Right renal pelvis (tissue), 4 donors: ENCODE measurements around the gene BOK. TPM values are rescaled to one million over a fixed set of nuclear protein-coding genes. Genes with fewer than 3 reads are reported as not detected.

Experiments
- DNase-seq, 4 donors: peaks; one replicate each; pipeline ENCODE4 v3.0.0-alpha.2; 2013; ENCODE audit warnings: low read depth in 4 of 4, low spot score in 3 of 4, missing footprints in 1 of 4
- polyA plus RNA-seq, 4 donors: library from polyadenylated mRNA; unstranded; fragments of 120-200 nt; gene quantifications; one replicate each; pipeline ENCODE4 v1.2.1, GENCODE V29; 2013; ENCODE audit not compliant: insufficient read length in 4 of 4

BOK gene
- polyA plus RNA-seq, 4 donors, result 19.7 to 32.1 (median 24.2) TPM

- DNase-seq, result no peak
Observed at GRCh38 chr2:241595600-241596140, 37.1 kb downstream of the BOK start.

GRCh38 chr2:241597561-241597960 lies 39.0 kb downstream of the BOK start:
- no peak for DNase-seq

- no peak for DNase-seq
Observed at GRCh38 chr2:241598061-241598460, 39.5 kb downstream of the BOK start.

DNA sequence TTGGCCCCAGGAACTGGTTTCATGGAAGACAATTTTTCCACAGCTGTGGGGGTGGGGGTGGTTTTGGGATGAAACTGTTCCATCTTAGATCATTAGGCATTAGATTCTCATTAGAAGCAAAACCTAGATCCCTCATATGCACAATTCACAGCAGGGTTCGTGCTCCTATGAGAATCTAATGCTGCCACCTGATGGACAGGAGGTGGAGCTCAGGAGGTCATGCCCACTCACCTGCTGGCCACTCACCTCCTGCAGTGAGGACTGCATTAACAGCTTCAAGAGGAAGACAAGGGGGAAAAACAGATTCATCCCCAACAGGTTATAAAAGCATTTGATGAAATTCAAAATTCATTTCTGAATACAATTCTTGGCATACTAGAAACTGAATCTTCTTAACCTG lies 39.9 kb downstream of the BOK start:
- no peak for DNase-seq

- DNase-seq, result no peak
Observed at GRCh38 chr2:241599615-241600014, 41.1 kb downstream of the BOK start.

DNA sequence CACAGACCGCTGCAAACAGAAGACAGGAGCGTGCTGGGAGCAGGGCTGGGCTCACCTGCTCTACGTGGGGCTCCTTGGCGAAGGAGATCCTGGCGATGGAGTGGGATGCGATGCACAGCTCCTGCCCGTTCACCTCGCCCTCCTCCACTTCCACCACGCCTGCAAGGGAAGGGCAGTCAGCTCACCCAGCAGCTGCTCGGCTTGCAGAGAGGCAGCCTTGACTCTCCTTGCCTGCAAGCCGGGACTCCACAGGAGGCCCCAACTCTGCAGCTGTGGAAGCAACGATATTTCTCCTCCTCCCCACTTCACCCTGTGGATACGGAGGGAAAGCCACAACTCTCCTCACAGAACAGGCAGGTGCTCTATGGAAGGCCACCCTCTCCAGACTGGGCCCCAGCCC lies 43.3 kb downstream of the BOK start:
- DNase-seq, result no peak

- no peak for DNase-seq
Observed at GRCh38 chr2:241602720-241603119, 44.2 kb downstream of the BOK start.

GRCh38 chr2:241603686-241604085 lies 45.1 kb downstream of the BOK start:
- no peak for DNase-seq

DNA sequence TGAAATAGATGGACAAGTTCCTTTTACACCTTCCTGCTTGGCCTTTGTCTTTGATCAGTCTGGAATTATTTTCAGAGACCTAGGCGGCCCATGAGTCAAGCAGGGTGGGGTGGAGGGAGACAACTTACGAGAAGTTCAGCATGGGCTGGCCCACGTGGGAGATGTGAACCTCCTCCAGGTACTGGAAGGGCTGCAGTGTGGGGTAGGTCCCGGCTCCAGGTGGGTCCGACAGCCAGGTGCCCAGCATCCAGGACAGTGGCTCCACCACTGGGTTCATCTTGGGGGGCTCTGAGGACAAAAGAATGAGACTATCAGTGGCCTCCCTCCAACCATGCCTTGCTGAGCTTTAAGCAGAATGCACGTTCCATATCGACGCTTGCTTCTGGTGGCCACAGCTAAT lies 47.6 kb downstream of the BOK start:
- DNase-seq, result no peak

DNA sequence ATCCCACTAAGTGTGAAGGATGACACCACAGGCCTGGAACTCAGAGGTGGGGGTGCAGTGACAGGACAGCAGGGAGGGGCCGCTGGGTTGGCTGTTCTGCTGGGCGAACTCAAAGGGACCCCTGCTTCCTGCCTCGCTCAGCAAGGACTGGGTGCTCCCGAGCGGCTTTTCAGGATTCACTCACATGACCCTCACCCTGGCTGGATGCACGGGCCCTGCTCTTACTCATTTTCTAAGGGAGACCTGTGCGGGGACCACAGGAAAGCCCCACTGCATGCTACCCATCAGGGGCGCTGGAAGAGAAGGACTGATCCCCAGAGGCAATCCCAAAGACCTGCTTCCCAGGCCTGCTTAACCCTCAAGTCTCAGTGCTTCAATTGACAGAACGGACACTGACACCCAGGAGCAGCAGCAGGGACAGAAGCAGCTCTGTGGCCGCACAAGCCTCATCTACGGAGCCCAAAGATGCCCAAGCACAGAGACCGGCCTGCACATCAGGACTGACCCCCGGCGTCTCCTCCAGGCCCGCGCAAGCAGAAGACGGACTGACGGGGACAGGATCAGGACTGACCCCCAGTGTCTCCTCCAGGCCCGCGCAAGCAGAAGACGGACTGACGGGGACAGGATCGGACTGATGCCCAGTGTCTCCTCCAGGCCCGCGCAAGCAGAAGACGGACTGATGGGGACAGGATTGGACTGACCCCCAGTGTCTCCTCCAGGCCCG lies 48.8 kb downstream of the BOK start:
- DNase-seq, result no peak

DNA sequence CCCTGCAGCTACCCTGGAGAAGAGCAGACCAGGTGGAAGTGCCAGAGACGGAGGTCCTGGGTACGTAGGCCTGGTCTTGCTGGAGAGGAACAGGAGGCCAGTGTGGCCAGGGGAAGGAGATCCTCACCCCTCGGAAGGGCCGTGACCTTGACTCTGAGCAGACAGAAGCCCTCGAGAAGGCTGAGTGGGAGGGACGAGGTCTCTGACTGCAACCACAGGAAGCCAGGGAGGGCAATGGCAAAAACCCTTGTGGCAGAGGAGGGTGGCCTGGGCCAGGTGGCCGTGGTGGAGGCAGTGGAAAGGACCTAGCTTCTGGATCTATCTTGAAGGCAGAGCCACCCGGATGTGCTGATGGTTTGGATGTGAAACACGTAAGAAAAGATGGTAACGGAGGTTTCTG lies 50.3 kb downstream of the BOK start:
- no peak for DNase-seq

DNA sequence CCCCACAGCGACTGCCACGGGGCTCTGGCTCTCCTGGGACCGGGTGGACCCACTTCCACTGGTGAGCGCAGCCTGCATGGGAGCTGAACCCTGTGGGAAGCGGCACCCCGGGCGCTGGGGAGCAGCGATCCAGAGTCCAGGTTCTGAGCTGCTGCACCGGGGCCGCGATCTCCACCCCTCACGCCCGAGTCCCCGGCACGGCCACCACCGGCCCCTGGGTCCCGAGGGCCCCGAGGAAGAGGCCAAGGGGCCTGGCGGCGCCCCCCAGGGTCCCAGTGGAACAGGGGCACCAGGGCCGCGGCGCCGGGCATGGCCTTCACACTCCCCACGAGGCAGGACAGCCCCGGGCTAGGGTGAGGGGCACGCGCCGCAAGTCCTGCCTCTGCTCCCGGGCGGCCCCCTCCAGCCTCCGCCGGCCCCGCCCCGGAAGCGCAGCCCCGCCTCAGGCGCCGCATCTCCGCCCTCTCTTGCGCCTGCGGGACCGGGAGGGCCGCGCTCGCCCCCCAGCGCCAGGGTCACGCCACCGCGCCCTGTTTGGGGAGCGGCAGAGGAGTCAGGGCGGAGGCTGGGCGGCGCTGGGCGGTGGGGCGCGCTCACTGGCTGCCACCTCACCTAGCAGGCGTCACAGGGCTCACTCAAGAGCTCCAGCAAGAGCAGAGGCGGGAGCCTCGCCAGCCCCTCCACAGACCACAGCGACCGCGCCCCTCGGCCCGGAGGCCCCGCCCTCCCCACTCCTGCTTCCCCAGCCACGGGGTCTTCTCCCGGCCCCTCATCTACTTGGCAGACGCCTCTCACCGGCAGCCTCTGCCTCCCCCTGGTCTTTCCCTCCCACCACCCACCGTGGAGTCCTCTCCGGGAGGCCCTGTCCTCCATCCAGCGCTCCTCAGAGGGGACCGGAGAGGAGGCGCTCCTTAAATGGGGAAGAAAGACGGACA lies 51.6 kb downstream of the BOK start:
- DNase-seq, result peak; percentile 47 to 62 (median 53)

DNA sequence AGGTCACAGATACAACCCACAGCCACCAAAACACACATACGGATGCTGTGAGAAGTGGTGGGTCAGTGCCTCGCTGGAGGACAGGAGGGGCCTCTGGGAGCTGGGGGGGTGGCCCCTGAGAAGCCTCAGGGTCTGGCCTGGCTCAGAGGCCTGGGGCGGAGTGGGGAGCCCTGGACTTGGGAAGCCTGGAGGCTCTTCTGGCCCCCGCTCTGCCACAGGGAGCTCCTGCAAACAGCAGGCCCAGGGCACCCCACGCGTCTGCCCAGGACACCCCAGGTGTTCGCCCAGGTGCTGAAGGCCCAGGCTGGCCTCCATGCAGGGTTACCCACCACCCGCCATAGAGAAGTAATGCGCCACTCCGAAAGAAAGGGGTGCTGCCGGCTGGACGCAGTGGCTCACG lies 52.5 kb downstream of the BOK start:
- DNase-seq, result no peak

- DNase-seq, result no peak
Observed at GRCh38 chr2:241612156-241613016, 53.8 kb downstream of the BOK start.

DNA sequence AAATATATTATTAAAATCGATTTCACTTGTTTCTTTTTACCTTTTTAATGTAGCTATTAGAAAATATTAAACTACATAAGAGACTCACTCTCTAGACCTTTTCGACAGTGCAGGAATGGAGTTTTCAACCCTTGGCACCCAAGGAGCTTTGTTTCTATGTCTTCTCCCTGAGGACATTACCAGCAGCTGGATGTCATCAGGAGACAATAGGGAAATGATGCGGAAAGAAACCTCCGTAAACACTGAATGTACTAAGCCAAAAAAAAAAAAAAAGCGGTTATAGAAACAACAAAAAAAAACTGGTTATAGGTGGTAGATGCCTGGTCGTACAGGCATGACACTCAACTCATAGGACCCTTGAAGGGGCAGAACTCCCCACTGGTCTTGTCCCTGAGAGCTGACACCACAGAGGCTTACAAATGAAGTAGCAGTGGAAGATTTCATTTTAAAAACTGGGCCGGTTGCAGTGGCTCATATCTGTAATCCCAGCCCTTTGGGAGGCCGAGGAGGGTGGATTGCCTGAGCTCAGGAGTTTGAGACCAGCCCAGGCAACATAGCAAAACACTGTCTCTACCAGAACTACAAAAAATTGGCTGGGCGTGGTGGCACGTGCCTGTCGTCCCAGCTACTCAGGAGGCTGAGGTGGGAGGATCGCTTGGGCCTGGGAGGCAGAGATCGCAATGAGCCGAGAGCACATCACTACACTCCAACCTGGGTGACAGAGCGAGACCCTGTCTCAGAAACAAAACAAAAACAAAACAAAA lies 54.7 kb downstream of the BOK start:
- DNase-seq, result no peak

- DNase-seq, result no peak
Observed at GRCh38 chr2:241615041-241615440, 56.5 kb downstream of the BOK start.

DNA sequence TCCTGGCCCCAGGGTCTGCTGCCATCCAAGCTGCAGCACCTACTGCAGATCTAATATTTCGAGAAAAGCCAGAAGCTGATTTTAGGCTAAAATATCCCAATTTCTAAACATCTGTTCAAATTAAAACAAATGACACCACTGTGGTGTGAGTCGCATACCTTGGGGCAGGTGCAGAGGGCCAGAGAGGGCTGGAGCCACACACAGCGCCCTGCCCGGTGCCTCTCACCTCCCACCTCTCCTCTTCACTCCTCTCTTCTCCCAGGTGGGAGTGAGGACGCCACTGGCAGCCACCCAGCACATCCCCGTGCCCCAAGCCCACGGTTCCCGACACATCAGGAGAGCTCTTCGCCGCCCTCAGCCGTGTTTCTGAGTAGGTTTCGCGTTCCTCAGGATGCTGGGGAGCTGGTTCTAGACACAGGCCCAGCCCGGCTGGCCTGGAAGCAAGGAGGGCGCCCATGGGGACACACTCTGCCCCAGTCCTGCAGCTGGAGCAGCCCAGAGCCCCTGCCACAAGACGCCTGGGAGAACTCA lies 57.0 kb downstream of the BOK start:
- DNase-seq, result no peak

- no peak for DNase-seq
Observed at GRCh38 chr2:241616168-241617125, 57.9 kb downstream of the BOK start.
